ENCODE measurements around the gene DDB1. TPM values are rescaled to one million over a fixed set of nuclear protein-coding genes. Genes with fewer than 3 reads are reported as not detected.

DDB1 gene
- total RNA-seq, 1 donor from 2014 or later, result 130 TPM

GRCh38 chr11:61364012-61364675 lies 31.2 kb upstream of the DDB1 start:
- no peak overlapping the region for H3K27ac ChIP-seq
- H3K36me3 ChIP-seq, result peaks cover 48 to 53% of the 10 kb centered on the region in 2 donors
- no peaks in the 10 kb centered on the region for H3K27me3 ChIP-seq
- no peak for TF ChIP-seq CTCF (IDR thresholded peaks at IDR 0.05)
- no peak for DNase-seq (ENCODE audit: low spot score in 2 of 2)
- H3K4me1 ChIP-seq, result peaks cover 0 to 9% of the 10 kb centered on the region in 2 donors
- H3K9me3 ChIP-seq, result no peaks in the 10 kb centered on the region
- intact Hi-C loops (cut with DNase I), result no loop called here
- H3K4me3 ChIP-seq, result no peak overlapping the region

GRCh38 chr11:61362542-61362875 lies 29.6 kb upstream of the DDB1 start:
- peak overlapping the region; percentile 96 to 98 for H3K27ac ChIP-seq
- no peak for DNase-seq (ENCODE audit: low spot score in 2 of 2)
- no peak for TF ChIP-seq CTCF (IDR thresholded peaks at IDR 0.05)
- peak overlapping the region; percentile 77 to 78 for H3K4me3 ChIP-seq
- no peaks in the 10 kb centered on the region for H3K27me3 ChIP-seq
- peaks cover 32 to 37% of the 10 kb centered on the region in 2 donors for H3K36me3 ChIP-seq
- intact Hi-C loops (cut with DNase I), result loop anchor here (1.0 kb wide), 2 partner anchors 16 to 26 kb away; no protein-coding TSS in a partner anchor
- H3K4me1 ChIP-seq, result peaks cover 0 to 9% of the 10 kb centered on the region in 2 donors
- no peaks in the 10 kb centered on the region for H3K9me3 ChIP-seq

GRCh38 chr11:61361741-61362541 lies 29.0 kb upstream of the DDB1 start, which contains the start of the genes CYB561A3 and TMEM138:
TSS of gene CYB561A3 (minus strand) at chr11:61361882. CDS start at chr11:61356713, 5,169 bp downstream.
TSS of gene TMEM138 (plus strand) at chr11:61362374. CDS start at chr11:61364391, 2,017 bp downstream.
- peak within 1 kb of the TSS; percentile 96 to 98 for H3K27ac ChIP-seq
- peaks cover 26 to 32% of the 10 kb centered on the region in 2 donors for H3K36me3 ChIP-seq
- no peaks in the 10 kb centered on the region for H3K9me3 ChIP-seq
- TF ChIP-seq CTCF (IDR thresholded peaks at IDR 0.05), result no peak
- H3K27me3 ChIP-seq, result no peaks in the 10 kb centered on the region
- peaks cover 0 to 9% of the 10 kb centered on the region in 2 donors for H3K4me1 ChIP-seq
- DNase-seq (ENCODE audit: low spot score in 2 of 2), result peak; percentile 77 to 96
- peak within 1 kb of the TSS; percentile 77 to 78 for H3K4me3 ChIP-seq
- intact Hi-C loops (cut with DNase I), result loop anchor here (1.0 to 2.0 kb wide), 3 partner anchors 16 to 26 kb away; no protein-coding TSS in a partner anchor

- peaks cover 0 to 9% of the 10 kb centered on the region in 2 donors for H3K4me1 ChIP-seq
Observed at GRCh38 chr11:61361237-61361740, 28.4 kb upstream of the DDB1 start.

More at GRCh38 chr11:61361237-61361740, 28.4 kb upstream of the DDB1 start:
- Histone ChIP-seq H3K9me3 (no peaks in the 10 kb centered on the region), H3K4me3 (peak overlapping the region; percentile 77 to 78), H3K36me3 (peaks cover 21 to 32% of the 10 kb centered on the region in 2 donors), H3K27ac (peak overlapping the region; percentile 96 to 98), H3K27me3 (no peaks in the 10 kb centered on the region)
- TF ChIP-seq CTCF (IDR thresholded peaks at IDR 0.05), result no peak
- intact Hi-C loops (cut with DNase I), result loop anchor here (2.0 kb wide), 1 partner anchor 24 kb away; no protein-coding TSS in a partner anchor
- no peak for DNase-seq (ENCODE audit: low spot score in 2 of 2)

Data from ascending aorta (tissue), 2 donors.